Measurements from ENCODE around the gene LIG1. TPM values are rescaled to one million over a fixed set of nuclear protein-coding genes. Genes with fewer than 3 reads are reported as not detected.

The LIG1 gene
- total RNA-seq, 1 donor from 2014 or later, result 3.4 TPM

- no peak for DNase-seq
- intact Hi-C loops (cut with micrococcal nuclease), result no loop called here
Observed at GRCh38 chr19:48121909-48122371, 48.2 kb downstream of the LIG1 start.

GRCh38 chr19:48121066-48121465, 49.1 kb downstream of the LIG1 start:
- Histone ChIP-seq H3K4me3 (no peak overlapping the region), H3K9me3 (replicated peaks) (no peaks in the 10 kb centered on the region), H3K27me3 (ENCODE audit: low read depth) (no peaks in the 10 kb centered on the region), H3K36me3 (no peaks in the 10 kb centered on the region), H3K4me1 (peaks cover 21% of the 10 kb centered on the region), H3K27ac (replicated peaks) (no peak overlapping the region)
- intact Hi-C loops (cut with micrococcal nuclease), result no loop called here
- DNase-seq, result no peak
- TF ChIP-seq CTCF (IDR thresholded peaks at IDR 0.05; ENCODE audit: borderline replicate concordance), result no peak

More at GRCh38 chr19:48121909-48122371, 48.2 kb downstream of the LIG1 start:
- no peaks in the 10 kb centered on the region for H3K36me3 ChIP-seq
- no peak for TF ChIP-seq CTCF (IDR thresholded peaks at IDR 0.05; ENCODE audit: borderline replicate concordance)
- H3K27me3 ChIP-seq (ENCODE audit: low read depth), result no peaks in the 10 kb centered on the region
- H3K4me1 ChIP-seq, result peaks cover 21% of the 10 kb centered on the region
- no peaks in the 10 kb centered on the region for H3K9me3 ChIP-seq (replicated peaks)
- H3K27ac ChIP-seq (replicated peaks), result no peak overlapping the region
- no peak overlapping the region for H3K4me3 ChIP-seq

- no peak for TF ChIP-seq CTCF (IDR thresholded peaks at IDR 0.05; ENCODE audit: borderline replicate concordance)
- DNase-seq, result no peak
- intact Hi-C loops (cut with micrococcal nuclease), result no loop called here
Observed at GRCh38 chr19:48120505-48120904, 49.6 kb downstream of the LIG1 start.

GRCh38 chr19:48118131-48118517, 52.0 kb downstream of the LIG1 start:
- Histone ChIP-seq H3K4me3 (no peak overlapping the region), H3K9me3 (replicated peaks) (no peaks in the 10 kb centered on the region), H3K4me1 (peaks cover 17% of the 10 kb centered on the region), H3K27me3 (ENCODE audit: low read depth) (no peaks in the 10 kb centered on the region), H3K36me3 (no peaks in the 10 kb centered on the region), H3K27ac (replicated peaks) (no peak overlapping the region)
- TF ChIP-seq CTCF (IDR thresholded peaks at IDR 0.05; ENCODE audit: borderline replicate concordance), result no peak
- intact Hi-C loops (cut with micrococcal nuclease), result no loop called here
- no peak for DNase-seq

More at GRCh38 chr19:48120505-48120904, 49.6 kb downstream of the LIG1 start:
- Histone ChIP-seq H3K9me3 (replicated peaks) (no peaks in the 10 kb centered on the region), H3K4me3 (no peak overlapping the region), H3K27me3 (ENCODE audit: low read depth) (no peaks in the 10 kb centered on the region), H3K27ac (replicated peaks) (no peak overlapping the region), H3K36me3 (no peaks in the 10 kb centered on the region), H3K4me1 (peaks cover 21% of the 10 kb centered on the region)

GRCh38 chr19:48117515-48118130, 52.5 kb downstream of the LIG1 start:
- Histone ChIP-seq H3K27me3 (ENCODE audit: low read depth) (no peaks in the 10 kb centered on the region), H3K36me3 (no peaks in the 10 kb centered on the region), H3K4me3 (no peak overlapping the region), H3K9me3 (replicated peaks) (no peaks in the 10 kb centered on the region), H3K4me1 (peaks cover 12% of the 10 kb centered on the region), H3K27ac (replicated peaks) (no peak overlapping the region)
- DNase-seq, result no peak
- intact Hi-C loops (cut with micrococcal nuclease), result no loop called here
- no peak for TF ChIP-seq CTCF (IDR thresholded peaks at IDR 0.05; ENCODE audit: borderline replicate concordance)
